ENCODE data around the gene HERC3.

Gene HERC3

DNA sequence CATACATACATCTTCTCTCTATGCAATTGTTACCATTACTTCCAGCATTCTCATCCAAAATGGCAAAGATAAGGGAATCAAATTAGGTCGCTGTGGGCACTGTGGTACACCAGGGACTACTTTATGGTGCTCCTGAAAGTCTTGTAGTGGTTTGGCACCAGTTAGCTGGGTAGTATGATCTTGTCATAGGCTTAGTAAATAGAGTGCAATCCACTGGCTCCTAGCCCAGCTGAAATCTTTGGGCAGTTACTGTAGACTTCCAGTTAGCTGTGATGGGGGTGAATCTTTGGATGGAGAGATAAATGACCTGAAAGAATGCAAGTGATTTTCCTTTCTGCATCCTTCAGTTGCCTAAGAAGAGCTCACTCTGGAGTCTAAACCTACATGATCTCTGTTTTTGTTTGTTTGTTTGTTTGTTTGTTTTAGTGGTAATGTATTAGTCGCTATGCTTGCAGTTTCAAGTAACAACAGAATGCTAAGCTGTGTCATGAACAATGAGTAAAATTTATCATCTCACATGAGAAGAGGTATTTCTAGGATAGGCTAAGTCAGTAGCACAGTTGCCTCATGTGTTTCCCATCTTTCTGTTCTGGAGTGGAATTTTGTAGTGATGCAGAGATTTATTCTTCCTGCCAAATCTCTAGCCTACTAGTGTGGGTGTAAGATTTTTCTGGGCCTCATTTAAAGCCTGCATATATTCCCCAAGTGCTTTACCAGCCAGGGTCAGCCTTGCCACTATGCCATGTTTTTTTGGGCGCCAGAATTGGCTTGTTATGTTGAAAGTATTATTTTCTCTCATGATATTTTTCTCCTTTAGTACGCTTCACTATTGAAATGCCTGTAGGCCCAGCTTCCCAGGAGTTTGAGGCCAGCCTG is 24.2 kb downstream of the HERC3 start:
- H3K4me3 ChIP-seq (ENCODE audit: low read depth, low read length) = no peak overlapping the region
- peak; percentile 13 for DNase-seq (ENCODE audit: low read depth)
- TF ChIP-seq CTCF (IDR thresholded peaks at IDR 0.05; ENCODE audit: low read depth, low read length, missing control alignments) = no peak
- in situ Hi-C loops (cut with HindIII; ENCODE audit: low sequenced_read_pairs) = no loop called here

GRCh38 chr4:88618782-88619485 is 26.7 kb downstream of the HERC3 start:
- TF ChIP-seq CTCF (IDR thresholded peaks at IDR 0.05; ENCODE audit: low read depth, low read length, missing control alignments) = no peak
- in situ Hi-C loops (cut with HindIII; ENCODE audit: low sequenced_read_pairs) = no loop called here
- DNase-seq (ENCODE audit: low read depth) = no peak
- no peak overlapping the region for H3K4me3 ChIP-seq (ENCODE audit: low read depth, low read length)

GRCh38 chr4:88619971-88620370 is 27.7 kb downstream of the HERC3 start:
- H3K4me3 ChIP-seq (ENCODE audit: low read depth, low read length) = no peak overlapping the region
- DNase-seq (ENCODE audit: low read depth) = no peak
- TF ChIP-seq CTCF (IDR thresholded peaks at IDR 0.05; ENCODE audit: low read depth, low read length, missing control alignments) = no peak
- in situ Hi-C loops (cut with HindIII; ENCODE audit: low sequenced_read_pairs) = no loop called here

DNA sequence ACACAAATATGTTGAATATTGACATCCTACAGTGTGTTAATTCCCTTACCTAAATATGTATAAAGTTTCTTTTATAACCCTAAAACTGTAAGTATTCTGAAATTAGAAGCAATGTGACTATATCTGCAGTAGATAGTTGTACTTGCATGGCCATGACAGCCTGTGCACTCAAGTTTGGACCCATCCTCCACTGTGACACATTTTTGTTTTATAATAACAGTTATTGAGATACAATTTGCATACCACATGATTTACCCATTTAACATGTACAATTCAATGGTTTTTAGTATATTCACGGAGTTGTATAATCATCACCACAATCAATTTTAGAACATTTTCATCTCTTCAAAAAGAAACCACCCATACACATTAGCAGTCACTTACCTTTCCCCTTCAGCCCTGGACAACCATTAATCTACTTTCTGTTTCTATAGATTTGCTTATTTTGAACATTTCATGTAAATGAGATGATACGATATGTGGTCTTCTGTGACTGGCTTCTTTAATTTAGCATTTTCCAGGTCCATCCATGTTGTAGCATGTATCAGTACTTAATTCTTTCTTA is 29.6 kb downstream of the HERC3 start:
- no peak for DNase-seq (ENCODE audit: low read depth)
- TF ChIP-seq CTCF (IDR thresholded peaks at IDR 0.05; ENCODE audit: low read depth, low read length, missing control alignments) = no peak
- in situ Hi-C loops (cut with HindIII; ENCODE audit: low sequenced_read_pairs) = no loop called here
- H3K4me3 ChIP-seq (ENCODE audit: low read depth, low read length) = no peak overlapping the region

DNA sequence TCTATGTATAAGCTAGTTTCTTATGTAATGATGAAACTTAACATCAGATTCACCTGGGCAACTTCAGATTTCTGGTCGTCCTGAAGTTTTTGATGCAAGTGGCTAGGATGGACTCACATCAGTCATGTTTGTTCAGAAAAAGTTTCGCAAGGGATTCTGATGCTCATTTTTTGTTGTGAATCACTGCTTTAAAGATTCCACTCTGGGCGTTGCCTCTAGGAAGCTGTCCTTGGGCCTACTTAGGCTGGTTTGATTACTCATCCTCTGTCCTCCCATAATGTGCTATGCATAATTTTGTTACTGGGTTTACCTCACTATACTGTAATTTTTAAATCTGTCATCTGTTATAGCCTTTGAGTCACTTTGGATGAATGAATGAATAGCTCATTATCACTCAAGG is 30.8 kb downstream of the HERC3 start:
- no peak overlapping the region for H3K4me3 ChIP-seq (ENCODE audit: low read depth, low read length)
- DNase-seq (ENCODE audit: low read depth) = no peak
- in situ Hi-C loops (cut with HindIII; ENCODE audit: low sequenced_read_pairs) = no loop called here
- TF ChIP-seq CTCF (IDR thresholded peaks at IDR 0.05; ENCODE audit: low read depth, low read length, missing control alignments) = no peak

- H3K4me3 ChIP-seq (ENCODE audit: low read depth, low read length) = no peak overlapping the region
- no peak for TF ChIP-seq CTCF (IDR thresholded peaks at IDR 0.05; ENCODE audit: low read depth, low read length, missing control alignments)
- in situ Hi-C loops (cut with HindIII; ENCODE audit: low sequenced_read_pairs) = no loop called here
- peak; percentile 55 for DNase-seq (ENCODE audit: low read depth)
These were observed 36.5 kb downstream of the HERC3 start for GRCh38 chr4:88628746-88629145.

Measured in astrocyte of the cerebellum (primary cell).